NB4 (cell line): ENCODE data around the gene MAG.

ENCODE experiments used
- POLR2A ChIP-seq: IDR thresholded peaks from 2 replicates; pipeline ENCODE4 v1.6.1; 2011; ENCODE audit warnings: mild to moderate bottlenecking; ENCODE audit not compliant: insufficient read length; ENCODE audit errors: extremely low read depth
- TF ChIP-seq, protein P1 (sequence below): IDR thresholded peaks from one replicate; pipeline ENCODE4 v1.5.1; 2012; ENCODE audit warnings: low read depth, low read length
- TF ChIP-seq, protein P2 (sequence below): IDR thresholded peaks from 2 replicates; pipeline ENCODE4 v1.6.1; 2011; ENCODE audit warnings: low read depth, low read length

DNA sequence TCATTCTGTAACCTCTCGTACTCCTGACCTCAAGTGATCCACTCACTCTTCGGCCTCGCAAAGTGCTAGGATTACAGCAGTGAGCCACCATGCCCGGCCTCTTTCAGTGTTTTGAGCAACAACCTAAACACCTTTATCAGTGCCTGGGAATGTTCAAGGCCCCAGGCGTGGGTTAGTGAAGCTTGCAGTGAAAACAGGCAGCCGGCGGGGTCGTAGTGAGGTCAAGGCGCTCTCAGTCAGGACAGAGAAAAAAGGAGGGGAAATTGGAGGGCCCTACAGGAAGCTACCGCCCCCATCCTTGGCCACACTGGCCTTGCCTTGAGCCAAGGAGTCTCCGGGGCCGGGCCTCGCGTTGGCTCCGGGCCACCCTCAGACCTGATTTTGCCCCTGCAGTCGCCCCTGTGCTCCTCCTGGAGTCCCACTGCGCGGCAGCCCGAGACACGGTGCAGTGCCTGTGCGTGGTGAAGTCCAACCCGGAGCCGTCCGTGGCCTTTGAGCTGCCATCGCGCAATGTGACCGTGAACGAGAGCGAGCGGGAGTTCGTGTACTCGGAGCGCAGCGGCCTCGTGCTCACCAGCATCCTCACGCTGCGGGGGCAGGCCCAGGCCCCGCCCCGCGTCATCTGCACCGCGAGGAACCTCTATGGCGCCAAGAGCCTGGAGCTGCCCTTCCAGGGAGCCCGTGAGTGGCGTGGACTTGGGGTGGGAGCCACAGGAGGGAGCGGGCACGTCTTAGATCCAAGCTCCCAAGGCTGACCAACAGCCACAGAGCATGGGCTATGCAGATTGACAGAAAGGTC is 17.7 kb downstream of the MAG start:
- TF ChIP-seq, protein P1, sequence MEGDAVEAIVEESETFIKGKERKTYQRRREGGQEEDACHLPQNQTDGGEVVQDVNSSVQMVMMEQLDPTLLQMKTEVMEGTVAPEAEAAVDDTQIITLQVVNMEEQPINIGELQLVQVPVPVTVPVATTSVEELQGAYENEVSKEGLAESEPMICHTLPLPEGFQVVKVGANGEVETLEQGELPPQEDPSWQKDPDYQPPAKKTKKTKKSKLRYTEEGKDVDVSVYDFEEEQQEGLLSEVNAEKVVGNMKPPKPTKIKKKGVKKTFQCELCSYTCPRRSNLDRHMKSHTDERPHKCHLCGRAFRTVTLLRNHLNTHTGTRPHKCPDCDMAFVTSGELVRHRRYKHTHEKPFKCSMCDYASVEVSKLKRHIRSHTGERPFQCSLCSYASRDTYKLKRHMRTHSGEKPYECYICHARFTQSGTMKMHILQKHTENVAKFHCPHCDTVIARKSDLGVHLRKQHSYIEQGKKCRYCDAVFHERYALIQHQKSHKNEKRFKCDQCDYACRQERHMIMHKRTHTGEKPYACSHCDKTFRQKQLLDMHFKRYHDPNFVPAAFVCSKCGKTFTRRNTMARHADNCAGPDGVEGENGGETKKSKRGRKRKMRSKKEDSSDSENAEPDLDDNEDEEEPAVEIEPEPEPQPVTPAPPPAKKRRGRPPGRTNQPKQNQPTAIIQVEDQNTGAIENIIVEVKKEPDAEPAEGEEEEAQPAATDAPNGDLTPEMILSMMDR, result no peak
- no peak for TF ChIP-seq POLR2A
- TF ChIP-seq, protein P2, sequence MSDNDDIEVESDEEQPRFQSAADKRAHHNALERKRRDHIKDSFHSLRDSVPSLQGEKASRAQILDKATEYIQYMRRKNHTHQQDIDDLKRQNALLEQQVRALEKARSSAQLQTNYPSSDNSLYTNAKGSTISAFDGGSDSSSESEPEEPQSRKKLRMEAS, result no peak
